ENCODE measurements around the gene PLCG1. TPM values are rescaled to one million over a fixed set of nuclear protein-coding genes. Genes with fewer than 3 reads are reported as not detected.

Gene PLCG1
- total and polyA plus RNA-seq, 4 donors, result 2.0 to 30.4 (median 16.1) TPM

DNA sequence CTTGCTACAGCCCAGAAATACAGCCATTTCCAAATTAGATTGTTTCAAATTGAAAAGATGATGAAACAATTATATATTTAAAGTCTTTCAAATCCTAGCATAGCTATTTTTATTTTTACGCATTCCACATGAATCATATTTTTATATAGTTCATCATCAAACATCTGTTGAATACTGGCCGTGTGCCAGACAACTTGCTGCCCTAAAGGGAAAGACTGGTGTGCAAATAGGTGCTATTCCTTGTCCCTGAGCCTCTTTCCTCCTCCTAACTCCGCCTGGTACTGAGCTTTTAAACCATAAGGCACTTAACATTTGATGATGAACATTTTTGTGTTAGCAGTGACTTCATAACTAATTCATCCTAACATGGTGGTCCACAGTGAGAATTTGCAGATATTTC is 18.7 kb upstream of the PLCG1 start:
- no peak overlapping the region for H3K27ac ChIP-seq (ENCODE audit: low read depth in 1 of 2, low read length in 2 of 2)

DNA sequence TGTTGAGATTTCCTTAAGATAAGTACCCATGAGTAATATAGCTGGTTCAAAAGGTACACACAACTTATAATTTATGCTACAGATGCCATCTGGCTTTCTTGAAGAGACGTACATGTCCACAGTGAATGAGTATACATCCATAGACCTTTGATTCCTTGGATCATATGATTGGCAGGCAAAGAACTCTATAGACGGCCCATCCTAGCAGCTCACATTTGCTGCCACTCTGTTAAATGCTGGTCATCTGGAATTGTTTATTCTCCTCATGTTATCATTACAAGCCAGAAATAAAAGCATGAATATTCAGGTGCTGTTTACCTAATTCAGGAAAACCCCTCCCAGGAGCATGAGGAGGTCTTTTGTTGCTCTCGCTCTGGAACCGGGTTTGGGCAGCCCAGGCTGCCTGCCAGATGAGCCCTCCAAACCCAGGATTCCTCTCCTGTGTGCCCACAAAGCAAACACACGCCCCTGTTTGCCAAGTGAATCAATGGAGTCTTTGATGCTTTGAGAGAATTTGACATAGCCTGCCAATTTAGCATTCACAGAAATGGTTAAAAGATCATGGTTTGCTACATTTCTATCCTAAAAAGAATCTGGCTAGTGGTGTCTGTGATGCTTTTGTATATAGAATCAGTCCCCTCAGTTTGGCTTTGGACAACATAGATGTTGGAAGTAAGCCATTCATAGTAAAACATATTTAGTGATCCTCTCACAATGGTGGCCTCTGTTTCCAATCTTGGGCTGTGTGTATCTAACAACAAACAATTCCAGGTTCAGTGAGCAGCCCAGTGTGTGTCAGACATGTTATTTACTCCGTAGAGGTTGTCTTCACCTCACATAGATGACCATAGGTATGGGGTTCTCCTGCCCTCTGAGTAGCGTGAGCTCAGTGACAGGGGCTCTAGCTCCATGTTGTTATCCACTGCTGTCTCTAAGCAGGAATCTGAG is 17.5 kb upstream of the PLCG1 start:
- Histone ChIP-seq H3K9ac (ENCODE audit: low read depth in 1 of 2, low read length in 2 of 2) (no peak overlapping the region), H3K4me3 (ENCODE audit: low read depth in 1 of 3, low read length in 3 of 3) (no peak overlapping the region), H3K36me3 (ENCODE audit: control insufficient read depth in 4 of 4, insufficient read depth in 3 of 4, low read depth in 1 of 4, low read length in 3 of 4) (peaks cover 12 to 67% (median 58%) of the 10 kb centered on the region in 4 donors), H3K27ac (ENCODE audit: low read depth in 1 of 2, low read length in 2 of 2) (no peak overlapping the region), H3K4me1 (ENCODE audit: control insufficient read depth in 4 of 4, insufficient read depth in 4 of 4, low read length in 3 of 4) (peaks cover 0 to 8% (median 3%) of the 10 kb centered on the region in 4 donors), H3K9me3 (ENCODE audit: control insufficient read depth in 4 of 4, low read length in 3 of 4) (no peaks in the 10 kb centered on the region), H3K27me3 (ENCODE audit: control insufficient read depth in 4 of 4, insufficient read depth in 4 of 4, low read length in 3 of 4) (no peaks in the 10 kb centered on the region)
- no peak for DNase-seq (ENCODE audit: low spot score)
- TF ChIP-seq, protein P1, sequence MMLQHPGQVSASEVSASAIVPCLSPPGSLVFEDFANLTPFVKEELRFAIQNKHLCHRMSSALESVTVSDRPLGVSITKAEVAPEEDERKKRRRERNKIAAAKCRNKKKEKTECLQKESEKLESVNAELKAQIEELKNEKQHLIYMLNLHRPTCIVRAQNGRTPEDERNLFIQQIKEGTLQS (IDR thresholded peaks at IDR 0.05), result no peak
- no peak for TF ChIP-seq GABPA (IDR thresholded peaks at IDR 0.05 in 1 of 2, conservative IDR thresholded peaks at IDR 0.05 in 1 of 2)
- no peak for TF ChIP-seq FOXA1 (IDR thresholded peaks at IDR 0.05)
- no peak for TF ChIP-seq RAD21 (IDR thresholded peaks at IDR 0.05)
- TF ChIP-seq NR2F2 (IDR thresholded peaks at IDR 0.05), result no peak
- no peak for TF ChIP-seq HNF4A (conservative IDR thresholded peaks at IDR 0.05)
- no peak for TF ChIP-seq RXRA (IDR thresholded peaks at IDR 0.05)
- no peak for TF ChIP-seq FOXA2 (IDR thresholded peaks at IDR 0.05)
- TF ChIP-seq HNF4G (IDR thresholded peaks at IDR 0.05), result no peak
- no peak for TF ChIP-seq YY1 (IDR thresholded peaks at IDR 0.05)
- TF ChIP-seq, protein P2, sequence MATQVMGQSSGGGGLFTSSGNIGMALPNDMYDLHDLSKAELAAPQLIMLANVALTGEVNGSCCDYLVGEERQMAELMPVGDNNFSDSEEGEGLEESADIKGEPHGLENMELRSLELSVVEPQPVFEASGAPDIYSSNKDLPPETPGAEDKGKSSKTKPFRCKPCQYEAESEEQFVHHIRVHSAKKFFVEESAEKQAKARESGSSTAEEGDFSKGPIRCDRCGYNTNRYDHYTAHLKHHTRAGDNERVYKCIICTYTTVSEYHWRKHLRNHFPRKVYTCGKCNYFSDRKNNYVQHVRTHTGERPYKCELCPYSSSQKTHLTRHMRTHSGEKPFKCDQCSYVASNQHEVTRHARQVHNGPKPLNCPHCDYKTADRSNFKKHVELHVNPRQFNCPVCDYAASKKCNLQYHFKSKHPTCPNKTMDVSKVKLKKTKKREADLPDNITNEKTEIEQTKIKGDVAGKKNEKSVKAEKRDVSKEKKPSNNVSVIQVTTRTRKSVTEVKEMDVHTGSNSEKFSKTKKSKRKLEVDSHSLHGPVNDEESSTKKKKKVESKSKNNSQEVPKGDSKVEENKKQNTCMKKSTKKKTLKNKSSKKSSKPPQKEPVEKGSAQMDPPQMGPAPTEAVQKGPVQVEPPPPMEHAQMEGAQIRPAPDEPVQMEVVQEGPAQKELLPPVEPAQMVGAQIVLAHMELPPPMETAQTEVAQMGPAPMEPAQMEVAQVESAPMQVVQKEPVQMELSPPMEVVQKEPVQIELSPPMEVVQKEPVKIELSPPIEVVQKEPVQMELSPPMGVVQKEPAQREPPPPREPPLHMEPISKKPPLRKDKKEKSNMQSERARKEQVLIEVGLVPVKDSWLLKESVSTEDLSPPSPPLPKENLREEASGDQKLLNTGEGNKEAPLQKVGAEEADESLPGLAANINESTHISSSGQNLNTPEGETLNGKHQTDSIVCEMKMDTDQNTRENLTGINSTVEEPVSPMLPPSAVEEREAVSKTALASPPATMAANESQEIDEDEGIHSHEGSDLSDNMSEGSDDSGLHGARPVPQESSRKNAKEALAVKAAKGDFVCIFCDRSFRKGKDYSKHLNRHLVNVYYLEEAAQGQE (IDR thresholded peaks at IDR 0.05), result no peak
- no peak for TF ChIP-seq SP1 (IDR thresholded peaks at IDR 0.05)
- TF ChIP-seq TAF1 (conservative IDR thresholded peaks at IDR 0.05), result no peak
- no peak for TF ChIP-seq EGR1 (IDR thresholded peaks at IDR 0.05; ENCODE audit: low read depth in 2 of 2)
- TF ChIP-seq, protein P3, sequence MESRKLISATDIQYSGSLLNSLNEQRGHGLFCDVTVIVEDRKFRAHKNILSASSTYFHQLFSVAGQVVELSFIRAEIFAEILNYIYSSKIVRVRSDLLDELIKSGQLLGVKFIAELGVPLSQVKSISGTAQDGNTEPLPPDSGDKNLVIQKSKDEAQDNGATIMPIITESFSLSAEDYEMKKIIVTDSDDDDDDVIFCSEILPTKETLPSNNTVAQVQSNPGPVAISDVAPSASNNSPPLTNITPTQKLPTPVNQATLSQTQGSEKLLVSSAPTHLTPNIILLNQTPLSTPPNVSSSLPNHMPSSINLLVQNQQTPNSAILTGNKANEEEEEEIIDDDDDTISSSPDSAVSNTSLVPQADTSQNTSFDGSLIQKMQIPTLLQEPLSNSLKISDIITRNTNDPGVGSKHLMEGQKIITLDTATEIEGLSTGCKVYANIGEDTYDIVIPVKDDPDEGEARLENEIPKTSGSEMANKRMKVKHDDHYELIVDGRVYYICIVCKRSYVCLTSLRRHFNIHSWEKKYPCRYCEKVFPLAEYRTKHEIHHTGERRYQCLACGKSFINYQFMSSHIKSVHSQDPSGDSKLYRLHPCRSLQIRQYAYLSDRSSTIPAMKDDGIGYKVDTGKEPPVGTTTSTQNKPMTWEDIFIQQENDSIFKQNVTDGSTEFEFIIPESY (IDR thresholded peaks at IDR 0.05), result no peak
- TF ChIP-seq, protein P4, sequence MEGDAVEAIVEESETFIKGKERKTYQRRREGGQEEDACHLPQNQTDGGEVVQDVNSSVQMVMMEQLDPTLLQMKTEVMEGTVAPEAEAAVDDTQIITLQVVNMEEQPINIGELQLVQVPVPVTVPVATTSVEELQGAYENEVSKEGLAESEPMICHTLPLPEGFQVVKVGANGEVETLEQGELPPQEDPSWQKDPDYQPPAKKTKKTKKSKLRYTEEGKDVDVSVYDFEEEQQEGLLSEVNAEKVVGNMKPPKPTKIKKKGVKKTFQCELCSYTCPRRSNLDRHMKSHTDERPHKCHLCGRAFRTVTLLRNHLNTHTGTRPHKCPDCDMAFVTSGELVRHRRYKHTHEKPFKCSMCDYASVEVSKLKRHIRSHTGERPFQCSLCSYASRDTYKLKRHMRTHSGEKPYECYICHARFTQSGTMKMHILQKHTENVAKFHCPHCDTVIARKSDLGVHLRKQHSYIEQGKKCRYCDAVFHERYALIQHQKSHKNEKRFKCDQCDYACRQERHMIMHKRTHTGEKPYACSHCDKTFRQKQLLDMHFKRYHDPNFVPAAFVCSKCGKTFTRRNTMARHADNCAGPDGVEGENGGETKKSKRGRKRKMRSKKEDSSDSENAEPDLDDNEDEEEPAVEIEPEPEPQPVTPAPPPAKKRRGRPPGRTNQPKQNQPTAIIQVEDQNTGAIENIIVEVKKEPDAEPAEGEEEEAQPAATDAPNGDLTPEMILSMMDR (IDR thresholded peaks at IDR 0.05; ENCODE audit: low read depth, low read length, missing input control), result no peak
- TF ChIP-seq, protein P5, sequence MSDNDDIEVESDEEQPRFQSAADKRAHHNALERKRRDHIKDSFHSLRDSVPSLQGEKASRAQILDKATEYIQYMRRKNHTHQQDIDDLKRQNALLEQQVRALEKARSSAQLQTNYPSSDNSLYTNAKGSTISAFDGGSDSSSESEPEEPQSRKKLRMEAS (IDR thresholded peaks at IDR 0.05), result no peak
- 53% methylated on average over 7 of the region's 7 CpGs for WGBS

More for the DNA sequence above, 18.7 kb upstream of the PLCG1 start:
- no peak for DNase-seq (ENCODE audit: low spot score)
- WGBS, result 79% methylated on average over 3 of the region's 3 CpGs
- TF ChIP-seq, protein P5 (IDR thresholded peaks at IDR 0.05), result no peak
- no peak for TF ChIP-seq TAF1 (conservative IDR thresholded peaks at IDR 0.05)
- Histone ChIP-seq H3K9ac (ENCODE audit: low read depth in 1 of 2, low read length in 2 of 2) (no peak overlapping the region), H3K27me3 (ENCODE audit: control insufficient read depth in 4 of 4, insufficient read depth in 4 of 4, low read length in 3 of 4) (no peaks in the 10 kb centered on the region), H3K4me1 (ENCODE audit: control insufficient read depth in 4 of 4, insufficient read depth in 4 of 4, low read length in 3 of 4) (peaks cover 0 to 8% (median 3%) of the 10 kb centered on the region in 4 donors), H3K9me3 (ENCODE audit: control insufficient read depth in 4 of 4, low read length in 3 of 4) (no peaks in the 10 kb centered on the region), H3K36me3 (ENCODE audit: control insufficient read depth in 4 of 4, insufficient read depth in 3 of 4, low read depth in 1 of 4, low read length in 3 of 4) (peaks cover 15 to 79% (median 66%) of the 10 kb centered on the region in 4 donors), H3K4me3 (ENCODE audit: low read depth in 1 of 3, low read length in 3 of 3) (no peak overlapping the region)

Measured in liver (tissue), 9 donors.